Measurements from ENCODE around the gene SCRT2.
"Not testable (repeated sequence)": the region's sequence is repeated elsewhere in the genome, so short reads cannot be mapped to it uniquely, and the experiment has no call there.

SCRT2 gene

GRCh38 chr20:675453-676314, at the start of gene SCRT2:
Gene SCRT2 (minus strand): TSS chr20:675802. CDS start chr20:675601, 201 bp downstream.
- ATAC-seq, result peak; percentile 72 to 74

DNA sequence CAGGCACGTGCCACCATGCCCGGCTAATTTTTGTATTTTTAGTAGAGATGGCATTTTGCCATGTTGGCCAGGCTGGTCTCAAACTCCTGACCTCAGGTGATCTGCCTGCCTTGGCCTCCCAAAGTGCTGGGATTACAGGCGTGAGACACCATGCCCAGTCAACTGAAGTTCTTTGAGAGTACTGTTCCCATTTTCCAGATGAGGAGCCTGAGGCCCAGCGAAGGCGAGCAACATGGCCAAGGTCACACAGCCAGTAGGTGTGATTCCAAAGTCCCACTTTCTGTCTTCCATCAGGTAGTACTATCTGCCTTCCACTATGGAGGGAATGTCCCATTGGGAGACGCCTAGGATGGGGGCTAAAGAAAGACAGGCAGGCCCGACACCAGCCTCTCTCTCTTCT, 49.2 kb upstream of the SCRT2 start:
- ATAC-seq, result not testable (repeated sequence)

GRCh38 chr20:723756-724155, 48.2 kb upstream of the SCRT2 start:
- ATAC-seq, result no peak

GRCh38 chr20:722822-723644, 47.4 kb upstream of the SCRT2 start:
- ATAC-seq, result no peak

DNA sequence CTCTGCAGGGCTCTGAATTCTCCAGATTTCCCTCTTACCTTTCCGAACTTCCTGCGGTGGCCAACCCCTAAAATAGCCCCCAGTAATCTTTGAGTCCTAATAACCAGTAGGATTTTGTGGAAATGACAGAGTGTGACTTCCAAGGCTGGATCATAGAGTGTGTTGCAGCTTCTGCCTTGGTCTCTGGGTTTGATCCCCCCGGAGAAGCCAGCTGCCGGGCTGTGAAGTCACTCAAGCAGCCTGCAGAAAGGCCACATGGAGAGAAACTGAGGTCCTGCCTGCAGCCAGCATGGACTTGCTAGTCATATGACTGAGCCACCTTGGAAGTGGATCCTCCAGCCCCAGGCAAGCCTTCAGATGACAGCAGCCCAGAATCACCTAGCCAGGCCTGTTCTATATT, 46.3 kb upstream of the SCRT2 start:
- no peak for ATAC-seq

DNA sequence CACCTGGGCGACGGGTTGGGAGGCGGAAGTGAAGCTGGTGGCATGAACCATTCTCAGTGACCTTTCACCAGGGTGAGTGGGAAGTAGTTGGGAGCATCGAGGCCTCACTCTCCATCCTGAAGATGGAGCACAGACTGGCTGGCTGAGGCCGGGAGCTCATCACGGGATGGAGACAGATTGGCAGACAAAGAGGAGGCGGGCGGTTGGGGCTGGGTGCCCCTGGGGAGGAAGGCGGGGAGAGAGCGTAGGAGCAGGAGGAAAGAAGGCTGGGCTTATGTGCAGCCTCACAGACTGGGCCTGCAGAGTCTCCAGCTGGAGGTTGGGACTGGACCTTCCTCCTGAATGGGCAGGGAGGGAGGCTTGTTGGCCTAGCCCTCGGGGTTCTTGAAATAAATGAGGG, 44.2 kb upstream of the SCRT2 start:
- ATAC-seq, result no peak

- no peak for ATAC-seq
Observed at GRCh38 chr20:719068-719467, 43.5 kb upstream of the SCRT2 start.

- ATAC-seq, result no peak
Observed at GRCh38 chr20:717832-718231, 42.2 kb upstream of the SCRT2 start.

DNA sequence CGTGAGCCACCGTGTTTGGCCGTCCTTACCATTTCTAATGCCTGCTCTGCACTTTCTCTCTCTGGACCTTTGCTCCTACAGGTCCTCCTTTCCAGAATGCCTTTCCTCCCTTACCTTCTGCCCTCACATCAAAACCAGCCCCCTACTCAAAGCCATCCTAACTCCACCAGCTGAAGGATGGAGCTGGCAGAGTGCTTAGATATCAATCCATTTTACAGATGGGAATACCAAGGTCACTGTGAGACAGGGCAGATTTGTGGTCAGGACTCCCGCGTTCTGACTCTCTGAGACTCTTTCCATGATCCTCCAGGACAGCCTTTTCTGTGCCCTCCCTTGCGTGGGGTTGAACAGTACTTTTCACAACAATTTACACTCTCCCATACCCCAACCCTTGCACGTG, 41.7 kb upstream of the SCRT2 start:
- ATAC-seq, result no peak

DNA sequence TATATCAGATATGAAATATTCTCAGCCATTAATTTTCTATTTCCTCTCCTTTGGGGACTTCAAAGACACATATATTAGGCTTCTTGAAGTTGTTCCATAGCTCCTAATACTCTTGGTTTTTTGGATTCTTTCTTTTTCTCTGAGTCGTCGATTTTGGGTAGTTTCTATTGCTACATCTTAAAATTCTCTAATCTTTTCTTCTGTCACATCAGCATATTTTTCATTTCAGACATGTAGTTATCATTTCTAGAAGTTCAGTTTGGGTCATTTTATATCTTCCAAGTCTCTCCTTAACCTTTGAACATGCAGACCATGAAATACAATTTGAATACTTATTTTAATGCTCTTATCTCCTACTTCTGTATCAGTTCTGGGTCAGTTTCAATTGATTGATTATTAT, 38.9 kb upstream of the SCRT2 start:
- no peak for ATAC-seq

DNA sequence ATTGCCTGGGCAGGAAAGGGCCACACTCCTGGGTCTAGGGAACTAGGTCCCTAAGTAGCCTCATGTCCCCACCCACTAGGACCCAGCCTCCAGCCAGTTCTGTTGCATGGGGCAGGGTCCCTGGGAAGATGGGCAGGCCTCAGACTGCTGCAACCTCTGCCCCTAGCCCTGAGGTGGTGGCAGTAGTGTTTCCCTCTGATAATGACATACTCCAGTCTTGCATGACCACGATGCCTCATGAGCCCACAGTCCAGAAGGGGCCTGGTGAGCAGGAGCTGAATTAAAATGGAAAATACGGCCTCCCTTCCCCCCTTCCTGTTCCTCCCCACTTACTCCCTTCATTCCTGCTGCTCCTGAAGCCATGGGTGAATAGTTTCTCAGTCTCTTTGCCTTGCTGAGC, 36.0 kb upstream of the SCRT2 start:
- ATAC-seq, result no peak

GRCh38 chr20:710780-711450, 35.3 kb upstream of the SCRT2 start:
- no peak for ATAC-seq

DNA sequence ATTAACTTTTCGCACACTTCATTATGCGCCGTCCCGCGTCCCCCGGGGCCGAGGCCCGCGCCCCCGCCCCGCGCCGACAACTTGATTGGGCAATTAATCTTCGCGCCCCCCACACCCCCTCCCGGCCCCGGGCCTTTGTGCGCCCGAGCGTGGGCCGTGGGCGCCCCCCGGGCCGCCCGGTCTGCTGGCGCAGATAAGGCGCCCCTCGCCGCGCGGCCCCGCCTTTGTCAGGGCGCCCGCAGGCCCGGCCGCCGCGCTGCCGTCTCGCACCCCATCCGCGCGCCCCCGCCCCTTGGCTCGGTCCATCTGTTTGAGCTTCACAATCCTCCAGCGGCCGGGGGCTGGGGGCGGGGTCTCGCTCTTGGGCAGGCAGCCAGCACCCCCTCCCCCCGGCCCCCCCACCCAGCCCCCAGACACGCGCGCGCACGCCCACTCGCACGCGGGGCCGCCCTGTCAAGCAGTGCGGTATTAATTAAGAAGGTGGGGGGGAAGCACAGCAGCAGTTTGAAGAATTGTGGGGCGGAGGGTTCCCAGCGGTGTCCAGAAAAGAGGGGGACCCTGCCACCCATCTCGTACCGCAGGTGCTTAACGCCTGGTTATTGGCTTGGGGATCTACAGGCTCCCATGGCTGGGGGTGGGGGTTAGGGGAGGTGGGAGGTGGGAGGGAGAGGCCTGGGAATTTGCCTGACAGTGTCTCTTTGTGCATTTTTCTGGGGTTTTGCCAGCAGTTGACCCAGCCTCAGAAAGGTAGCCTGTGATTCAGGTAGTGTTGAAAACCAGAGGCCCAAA, 34.6 kb upstream of the SCRT2 start:
- ATAC-seq, result no peak

- ATAC-seq, result no peak
Observed at GRCh38 chr20:709423-709822, 33.8 kb upstream of the SCRT2 start.

DNA sequence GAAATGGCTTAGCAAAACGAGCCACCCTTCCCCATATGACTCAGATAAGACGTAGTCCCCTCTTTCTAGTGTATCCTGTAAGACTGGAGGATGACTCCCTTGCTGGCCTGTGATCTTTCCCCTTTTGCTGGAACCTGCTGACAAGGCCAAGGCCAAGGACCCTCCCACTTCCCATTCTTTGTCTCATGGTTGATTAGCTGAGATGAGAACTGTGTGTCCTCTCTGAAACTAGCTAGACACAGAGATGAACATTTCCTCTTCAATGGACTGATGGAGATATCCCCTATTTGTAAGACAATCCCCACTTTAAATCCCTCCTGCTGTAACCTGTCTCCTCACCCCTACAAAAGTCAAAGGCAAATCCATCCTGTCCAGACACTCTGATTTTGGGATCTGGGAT, 33.4 kb upstream of the SCRT2 start:
- no peak for ATAC-seq

- ATAC-seq, result no peak
Observed at GRCh38 chr20:707451-708110, 32.0 kb upstream of the SCRT2 start.

DNA sequence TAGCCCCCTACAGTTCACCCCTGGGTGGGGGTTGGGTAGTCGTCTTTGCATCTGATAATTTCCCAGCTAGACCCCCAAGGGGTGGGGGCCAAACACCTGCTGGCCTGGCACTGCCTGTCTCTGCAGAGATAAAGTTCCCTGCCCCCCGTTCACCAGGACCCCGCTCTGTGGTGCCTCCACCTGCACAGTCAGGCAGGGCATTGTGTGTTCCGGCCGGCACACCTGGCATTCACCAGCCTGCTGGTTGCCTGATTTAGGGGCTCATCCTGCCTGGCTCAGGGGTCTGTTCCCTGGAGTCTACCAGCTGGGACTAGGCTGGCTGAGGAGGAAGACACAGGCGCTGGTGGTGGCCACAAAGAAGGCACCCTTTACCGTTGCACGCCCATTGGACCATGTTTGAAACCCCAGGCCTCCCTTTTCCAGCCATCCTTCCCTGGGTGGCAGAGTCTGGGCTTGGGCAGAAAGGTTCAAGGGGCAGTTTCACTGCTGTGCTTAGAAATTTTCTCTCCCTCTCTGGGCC, 30.8 kb upstream of the SCRT2 start:
- no peak for ATAC-seq

- no peak for ATAC-seq
Observed at GRCh38 chr20:704726-705125, 29.1 kb upstream of the SCRT2 start.

DNA sequence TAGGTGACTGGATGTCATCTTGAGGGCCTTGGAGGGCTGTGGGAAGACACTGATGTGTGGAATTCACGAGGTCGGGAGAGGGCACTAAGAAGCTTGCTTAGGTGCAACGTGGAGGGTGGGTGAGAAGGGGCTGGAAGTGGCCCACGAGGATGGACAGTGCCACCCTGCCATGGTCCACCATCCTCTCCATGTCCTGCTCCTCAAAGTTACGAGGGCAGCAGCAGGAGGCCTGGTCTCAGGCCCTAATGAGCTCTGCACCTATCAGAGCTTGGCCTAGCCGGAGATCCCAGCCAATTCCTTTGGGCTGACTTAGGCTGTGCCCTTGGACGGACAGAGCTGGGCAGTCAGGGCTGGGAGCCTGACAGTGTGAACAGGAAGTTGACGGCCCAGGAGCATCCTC, 27.8 kb upstream of the SCRT2 start:
- ATAC-seq, result no peak

- ATAC-seq, result no peak
Observed at GRCh38 chr20:703006-703405, 27.4 kb upstream of the SCRT2 start.

DNA sequence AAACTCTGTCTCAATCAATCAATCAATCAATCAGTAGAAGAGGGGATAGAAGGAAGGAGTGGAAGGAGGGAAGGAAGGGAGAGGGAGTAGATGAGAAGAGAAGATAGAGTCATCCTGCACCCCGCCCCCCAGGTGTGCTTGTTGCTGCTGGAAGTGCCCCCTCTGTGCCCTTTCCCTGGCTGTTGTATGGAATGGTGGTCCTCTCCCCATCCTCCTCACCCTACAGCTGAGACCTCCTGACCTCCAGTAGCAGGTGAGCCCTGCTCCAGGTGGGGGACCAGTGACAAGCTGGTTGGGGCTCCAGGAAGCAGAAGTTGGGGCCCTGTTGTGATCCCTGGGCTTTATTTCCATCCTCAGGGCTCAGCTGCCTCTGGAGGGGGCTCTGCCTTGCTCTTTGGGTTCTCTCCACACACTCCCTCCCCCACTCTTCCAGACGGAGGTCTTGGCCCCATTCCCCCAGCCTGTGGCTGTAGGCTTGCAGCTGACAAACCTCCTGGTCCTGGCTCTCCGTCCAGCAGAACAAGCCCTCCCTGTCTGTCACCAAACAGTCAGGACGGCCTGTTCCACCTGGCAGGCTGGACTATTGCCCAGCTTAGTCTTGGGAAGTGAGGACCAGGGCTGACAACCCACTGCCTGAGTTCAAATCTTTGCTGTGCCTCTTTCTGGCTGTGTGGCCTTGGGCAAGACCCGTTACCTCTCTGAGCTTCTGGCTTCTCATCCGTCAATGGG, 26.0 kb upstream of the SCRT2 start:
- ATAC-seq, result no peak
